ENCODE results near the gene SPACA5B.
"Not testable (repeated sequence)": the region's sequence is repeated elsewhere in the genome, so short reads cannot be mapped to it uniquely, and the experiment has no call there.

Gene SPACA5B

DNA sequence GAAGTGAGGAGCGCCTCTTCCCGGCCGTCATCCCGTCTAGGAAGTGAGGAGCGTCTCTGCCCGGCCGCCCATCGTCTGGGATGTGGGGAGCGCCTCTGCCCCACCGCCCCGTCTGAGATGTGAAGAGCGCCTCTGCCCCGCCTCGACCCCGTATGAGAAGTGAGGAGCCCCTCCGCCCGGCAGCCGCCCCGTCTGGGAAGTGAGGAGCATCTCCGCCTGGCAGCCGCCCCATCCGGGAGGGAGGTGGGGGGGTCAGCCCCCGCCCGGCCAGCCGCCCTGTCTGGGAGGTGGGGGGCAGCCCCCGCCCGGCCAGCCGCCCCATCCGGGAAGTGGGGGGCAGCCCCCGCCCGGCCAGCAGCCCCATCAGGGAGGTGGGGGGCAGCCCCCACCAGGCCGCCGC lies 8.7 kb downstream of the SPACA5B start:
- 94 to 96% methylated on average over 29 to 33 of the region's 33 CpGs for WGBS, 2 experiments
- not testable (repeated sequence) for H3K4me3 ChIP-seq (ENCODE audit: insufficient read depth, low read depth, low read length); H3K36me3 ChIP-seq (ENCODE audit: control insufficient read depth, insufficient read depth, low read length); H3K9me3 ChIP-seq (ENCODE audit: control insufficient read depth, low read length); H3K27ac ChIP-seq (ENCODE audit: insufficient read depth, low read depth, low read length, poor library complexity, severe bottlenecking); H3K4me1 ChIP-seq (ENCODE audit: control insufficient read depth, insufficient read depth, low read length); H3K27me3 ChIP-seq (ENCODE audit: control insufficient read depth, insufficient read depth, low read length, poor library complexity, severe bottlenecking)

DNA sequence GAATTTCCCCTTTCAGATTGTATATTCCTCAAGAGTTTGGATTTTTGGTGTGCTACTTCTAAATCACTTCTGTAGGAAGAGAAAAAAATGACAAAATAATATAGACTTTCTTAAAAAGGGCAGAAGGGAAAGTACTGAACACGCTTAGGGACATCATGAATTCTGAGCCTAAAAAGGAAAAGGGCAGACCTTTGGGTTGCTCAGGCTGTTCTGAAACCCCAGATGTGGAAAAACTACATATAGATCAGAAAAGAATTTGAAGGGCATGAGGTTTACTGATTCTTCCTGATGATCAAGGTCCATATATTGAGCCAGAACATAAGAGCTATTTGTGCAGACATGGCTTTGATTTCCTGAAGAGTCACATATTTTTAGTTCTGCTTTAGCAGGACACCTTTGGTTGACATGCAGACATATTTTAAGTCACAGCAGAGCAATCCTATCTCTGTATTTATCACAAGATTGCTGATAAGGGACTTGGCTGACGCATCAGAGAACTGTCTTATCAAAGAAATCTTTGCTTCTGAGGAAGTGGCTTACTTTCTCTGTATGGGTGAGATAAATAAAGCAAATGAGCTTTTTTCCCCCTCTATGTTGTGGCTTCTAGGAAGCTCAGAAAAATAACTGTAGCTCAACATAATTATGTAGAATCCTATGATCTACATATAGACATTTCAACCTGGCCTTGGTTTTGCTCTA lies 11.5 kb downstream of the SPACA5B start:
- H3K9me3 ChIP-seq (ENCODE audit: control insufficient read depth, low read length); H3K4me1 ChIP-seq (ENCODE audit: control insufficient read depth, insufficient read depth, low read length); H3K27me3 ChIP-seq (ENCODE audit: control insufficient read depth, insufficient read depth, low read length, poor library complexity, severe bottlenecking); H3K27ac ChIP-seq (ENCODE audit: insufficient read depth, low read depth, low read length, poor library complexity, severe bottlenecking); H3K4me3 ChIP-seq (ENCODE audit: insufficient read depth, low read depth, low read length); H3K36me3 ChIP-seq (ENCODE audit: control insufficient read depth, insufficient read depth, low read length): not testable (repeated sequence)
- WGBS, 2 experiments: no CpG with 5 or more reads among the region's 2 CpGs

DNA sequence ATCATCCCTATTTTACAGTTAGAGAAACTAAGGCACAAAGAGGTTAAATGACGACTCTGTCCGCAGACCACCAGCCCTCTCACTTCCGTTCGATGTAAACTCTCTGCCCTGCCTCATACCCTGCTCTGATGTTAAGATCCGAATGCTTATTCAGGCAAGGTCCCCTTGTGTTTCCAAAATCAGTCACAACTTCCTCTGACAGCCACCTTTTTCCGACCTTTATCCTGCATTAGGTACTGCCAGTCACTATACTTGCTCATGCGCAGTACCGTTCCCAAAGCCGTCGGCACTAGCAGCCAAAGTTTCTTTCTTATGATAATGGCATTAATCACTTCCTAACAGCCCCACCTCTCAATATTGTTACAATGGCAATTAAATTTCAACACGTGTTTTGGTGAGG lies 12.3 kb downstream of the SPACA5B start:
- H3K4me3 ChIP-seq (ENCODE audit: insufficient read depth, low read depth, low read length); H3K27me3 ChIP-seq (ENCODE audit: control insufficient read depth, insufficient read depth, low read length, poor library complexity, severe bottlenecking); H3K9me3 ChIP-seq (ENCODE audit: control insufficient read depth, low read length); H3K36me3 ChIP-seq (ENCODE audit: control insufficient read depth, insufficient read depth, low read length); H3K27ac ChIP-seq (ENCODE audit: insufficient read depth, low read depth, low read length, poor library complexity, severe bottlenecking); H3K4me1 ChIP-seq (ENCODE audit: control insufficient read depth, insufficient read depth, low read length): not testable (repeated sequence)
- 76 to 77% methylated on average over 11 of the region's 11 CpGs for WGBS, 2 experiments

DNA sequence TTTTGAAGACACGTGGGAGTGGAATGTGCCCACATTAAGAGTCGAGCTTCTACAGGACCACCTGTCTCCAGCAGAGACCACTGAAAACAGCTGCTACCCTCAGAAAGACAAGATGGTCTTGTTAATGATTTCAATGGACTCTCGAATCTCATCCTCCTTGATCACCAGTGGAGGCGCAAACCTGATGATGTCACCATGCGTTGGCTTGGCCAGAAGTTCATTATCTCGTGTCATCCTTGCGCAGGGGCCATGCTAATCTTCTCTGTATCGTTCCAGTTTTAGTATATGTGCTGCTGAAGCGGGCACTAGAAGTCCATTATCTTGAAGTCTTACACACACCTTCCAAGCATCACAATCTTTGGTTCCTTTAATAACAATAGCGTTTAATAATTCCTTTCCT lies 23.3 kb downstream of the SPACA5B start:
- Histone ChIP-seq H3K4me1 (ENCODE audit: control insufficient read depth, insufficient read depth, low read length) (no peaks in the 10 kb centered on the region), H3K4me3 (ENCODE audit: insufficient read depth, low read depth, low read length) (no peak overlapping the region), H3K36me3 (ENCODE audit: control insufficient read depth, insufficient read depth, low read length) (no peaks in the 10 kb centered on the region), H3K27me3 (ENCODE audit: control insufficient read depth, insufficient read depth, low read length, poor library complexity, severe bottlenecking) (no peaks in the 10 kb centered on the region), H3K27ac (ENCODE audit: insufficient read depth, low read depth, low read length, poor library complexity, severe bottlenecking) (no peak overlapping the region), H3K9me3 (ENCODE audit: control insufficient read depth, low read length) (no peaks in the 10 kb centered on the region)
- 94 to 97% methylated on average over 10 of the region's 10 CpGs for WGBS, 2 experiments

DNA sequence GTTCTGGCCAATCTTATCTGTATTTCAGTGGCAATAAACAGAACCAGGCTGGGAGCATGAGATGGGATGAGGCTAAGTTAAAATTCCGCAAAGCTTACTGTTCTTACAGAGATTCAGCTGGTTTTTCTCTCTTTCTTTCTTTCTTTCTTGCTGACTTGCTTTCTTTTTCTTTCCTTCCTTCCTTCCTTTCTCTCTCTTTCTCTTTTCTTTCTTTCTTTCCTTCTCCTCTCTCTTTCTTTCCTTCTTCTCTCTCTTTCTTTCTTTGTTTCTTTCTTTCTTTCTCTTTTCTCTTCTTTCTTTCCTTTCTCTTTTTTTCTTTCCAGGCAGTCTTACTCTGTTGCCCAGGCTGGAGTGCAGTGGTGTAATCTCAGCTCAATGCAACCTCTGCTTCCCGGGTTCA lies 24.4 kb downstream of the SPACA5B start:
- H3K27ac ChIP-seq (ENCODE audit: insufficient read depth, low read depth, low read length, poor library complexity, severe bottlenecking): no peak overlapping the region
- H3K27me3 ChIP-seq (ENCODE audit: control insufficient read depth, insufficient read depth, low read length, poor library complexity, severe bottlenecking): no peaks in the 10 kb centered on the region
- no peaks in the 10 kb centered on the region for H3K9me3 ChIP-seq (ENCODE audit: control insufficient read depth, low read length)
- H3K4me1 ChIP-seq (ENCODE audit: control insufficient read depth, insufficient read depth, low read length): no peaks in the 10 kb centered on the region
- H3K36me3 ChIP-seq (ENCODE audit: control insufficient read depth, insufficient read depth, low read length): no peaks in the 10 kb centered on the region
- WGBS, 2 experiments: 91 to 94% methylated on average over 2 of the region's 2 CpGs
- H3K4me3 ChIP-seq (ENCODE audit: insufficient read depth, low read depth, low read length): no peak overlapping the region

DNA sequence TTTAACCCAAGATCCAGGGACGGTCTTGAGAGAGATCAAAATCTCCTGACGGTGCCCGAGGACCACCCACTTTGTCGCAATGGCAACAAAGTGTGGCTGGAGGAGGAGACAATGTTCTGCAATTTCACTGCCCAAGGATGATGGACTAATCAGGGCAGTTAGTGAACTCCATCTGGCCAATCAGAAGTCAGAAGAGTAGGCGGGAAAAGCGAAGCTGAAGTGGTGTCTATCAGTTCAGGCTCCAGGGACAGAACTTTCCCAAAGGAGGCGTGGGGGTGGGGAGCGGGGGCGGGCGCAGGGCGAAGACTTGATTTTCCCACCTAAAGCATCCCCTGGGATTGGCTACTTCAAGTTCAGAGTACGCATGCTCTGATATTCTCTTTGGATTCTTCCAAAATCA lies 25.6 kb downstream of the SPACA5B start:
- Histone ChIP-seq H3K9me3 (ENCODE audit: control insufficient read depth, low read length) (no peaks in the 10 kb centered on the region), H3K36me3 (ENCODE audit: control insufficient read depth, insufficient read depth, low read length) (no peaks in the 10 kb centered on the region), H3K4me3 (ENCODE audit: insufficient read depth, low read depth, low read length) (no peak overlapping the region), H3K27me3 (ENCODE audit: control insufficient read depth, insufficient read depth, low read length, poor library complexity, severe bottlenecking) (no peaks in the 10 kb centered on the region), H3K27ac (ENCODE audit: insufficient read depth, low read depth, low read length, poor library complexity, severe bottlenecking) (no peak overlapping the region), H3K4me1 (ENCODE audit: control insufficient read depth, insufficient read depth, low read length) (no peaks in the 10 kb centered on the region)
- 92 to 97% methylated on average over 12 of the region's 12 CpGs for WGBS, 2 experiments

DNA sequence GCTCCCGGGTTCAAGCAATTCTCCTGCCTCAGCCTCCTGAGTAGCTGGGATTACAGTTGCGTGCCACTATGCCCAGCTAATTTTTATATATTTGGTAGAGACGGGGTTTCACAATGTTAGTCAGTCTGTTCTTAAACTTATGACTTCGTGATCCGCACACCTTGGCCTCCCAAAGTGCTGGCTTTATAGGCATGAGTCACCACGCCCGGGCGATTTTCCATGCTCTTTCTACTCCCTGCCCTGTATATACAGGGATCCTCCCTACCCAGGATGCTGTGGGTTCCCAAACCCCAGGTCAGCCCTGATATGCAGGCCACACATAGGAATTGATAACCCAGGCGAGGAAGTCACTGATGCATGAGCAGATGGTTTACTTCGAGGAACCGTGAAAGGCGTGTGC lies 34.8 kb downstream of the SPACA5B start:
- Histone ChIP-seq H3K4me3 (ENCODE audit: insufficient read depth, low read depth, low read length) (no peak overlapping the region), H3K4me1 (ENCODE audit: control insufficient read depth, insufficient read depth, low read length) (no peaks in the 10 kb centered on the region), H3K27ac (ENCODE audit: insufficient read depth, low read depth, low read length, poor library complexity, severe bottlenecking) (no peak overlapping the region), H3K36me3 (ENCODE audit: control insufficient read depth, insufficient read depth, low read length) (no peaks in the 10 kb centered on the region), H3K27me3 (ENCODE audit: control insufficient read depth, insufficient read depth, low read length, poor library complexity, severe bottlenecking) (no peaks in the 10 kb centered on the region), H3K9me3 (ENCODE audit: control insufficient read depth, low read length) (no peaks in the 10 kb centered on the region)
- WGBS, 2 experiments: 88 to 94% methylated on average over 12 of the region's 12 CpGs

DNA sequence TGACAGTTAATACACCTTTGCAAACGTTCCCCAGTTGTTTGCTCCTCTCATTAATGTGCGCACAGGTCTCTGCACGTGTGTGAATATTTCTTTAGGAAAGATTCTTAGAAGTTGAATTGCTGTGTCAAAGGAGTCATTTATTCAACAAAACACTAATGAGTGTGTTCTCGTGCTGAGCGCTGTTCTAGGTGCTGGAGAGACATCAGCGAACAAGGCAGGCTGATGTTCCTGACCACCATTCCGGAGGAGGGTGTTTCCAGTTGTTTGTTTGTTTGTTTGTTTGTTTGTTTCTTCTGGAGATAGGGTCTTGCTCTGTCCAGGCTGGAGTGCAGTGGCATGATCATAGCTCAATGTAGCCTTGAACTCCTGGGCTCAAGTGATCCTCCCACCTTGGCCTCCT lies 35.9 kb downstream of the SPACA5B start:
- WGBS, 2 experiments: 86 to 87% methylated on average over 4 of the region's 7 CpGs
- H3K4me1 ChIP-seq (ENCODE audit: control insufficient read depth, insufficient read depth, low read length): not testable (repeated sequence)

DNA sequence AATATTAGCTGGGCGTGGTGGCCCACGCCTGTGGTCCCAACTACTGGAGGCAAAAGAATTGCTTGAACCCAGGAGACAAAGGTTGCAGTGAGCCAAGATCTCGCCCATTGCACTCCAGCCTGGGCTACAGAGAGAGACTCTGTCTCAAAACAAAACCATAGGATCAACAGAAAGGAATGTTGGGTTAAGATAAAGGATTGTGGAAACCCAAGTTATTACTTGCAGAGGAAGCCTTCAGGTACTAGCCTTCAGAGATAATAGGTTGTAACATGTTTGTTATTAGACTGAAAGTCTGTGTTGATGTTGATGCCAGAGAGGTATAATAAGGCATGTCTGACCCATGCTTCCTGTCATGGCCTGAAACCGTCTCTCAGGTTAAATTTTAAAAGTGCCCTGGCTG lies 49.3 kb downstream of the SPACA5B start:
- no peaks in the 10 kb centered on the region for H3K27me3 ChIP-seq (ENCODE audit: control insufficient read depth, insufficient read depth, low read length, poor library complexity, severe bottlenecking)
- WGBS, 2 experiments: 89 to 96% methylated on average over 4 of the region's 4 CpGs
- H3K4me3 ChIP-seq (ENCODE audit: insufficient read depth, low read depth, low read length): no peak overlapping the region
- H3K9me3 ChIP-seq (ENCODE audit: control insufficient read depth, low read length): no peaks in the 10 kb centered on the region
- H3K4me1 ChIP-seq (ENCODE audit: control insufficient read depth, insufficient read depth, low read length): no peaks in the 10 kb centered on the region
- H3K27ac ChIP-seq (ENCODE audit: insufficient read depth, low read depth, low read length, poor library complexity, severe bottlenecking): no peak overlapping the region
- H3K36me3 ChIP-seq (ENCODE audit: control insufficient read depth, insufficient read depth, low read length): no peaks in the 10 kb centered on the region

More for the DNA sequence above, 35.9 kb downstream of the SPACA5B start:
- H3K27me3 ChIP-seq (ENCODE audit: control insufficient read depth, insufficient read depth, low read length, poor library complexity, severe bottlenecking); H3K36me3 ChIP-seq (ENCODE audit: control insufficient read depth, insufficient read depth, low read length); H3K27ac ChIP-seq (ENCODE audit: insufficient read depth, low read depth, low read length, poor library complexity, severe bottlenecking); H3K9me3 ChIP-seq (ENCODE audit: control insufficient read depth, low read length); H3K4me3 ChIP-seq (ENCODE audit: insufficient read depth, low read depth, low read length): not testable (repeated sequence)

DNA sequence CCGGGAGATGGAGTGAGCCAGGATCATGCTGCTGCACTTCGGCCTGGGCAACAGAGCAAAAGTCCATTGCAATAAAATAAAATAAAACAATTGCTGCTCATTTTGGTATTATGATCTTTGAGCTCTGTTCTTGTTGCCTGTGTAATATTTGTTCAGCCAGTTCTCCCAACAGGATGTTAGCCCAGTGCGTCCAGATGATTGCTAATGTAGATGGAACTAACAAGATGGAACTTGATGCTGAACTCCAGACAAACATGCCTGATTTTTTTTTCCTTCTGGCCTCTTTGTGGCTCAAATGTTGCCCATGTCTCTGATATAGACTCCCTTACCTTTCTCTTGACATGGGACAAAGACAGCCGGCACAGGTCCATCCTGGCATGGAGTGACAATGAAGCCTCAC lies 50.4 kb downstream of the SPACA5B start:
- H3K4me3 ChIP-seq (ENCODE audit: insufficient read depth, low read depth, low read length): no peak overlapping the region
- no peak overlapping the region for H3K27ac ChIP-seq (ENCODE audit: insufficient read depth, low read depth, low read length, poor library complexity, severe bottlenecking)
- no peaks in the 10 kb centered on the region for H3K27me3 ChIP-seq (ENCODE audit: control insufficient read depth, insufficient read depth, low read length, poor library complexity, severe bottlenecking)
- no peaks in the 10 kb centered on the region for H3K9me3 ChIP-seq (ENCODE audit: control insufficient read depth, low read length)
- WGBS, 2 experiments: 90 to 97% methylated on average over 4 of the region's 4 CpGs
- no peaks in the 10 kb centered on the region for H3K4me1 ChIP-seq (ENCODE audit: control insufficient read depth, insufficient read depth, low read length)
- H3K36me3 ChIP-seq (ENCODE audit: control insufficient read depth, insufficient read depth, low read length): no peaks in the 10 kb centered on the region

DNA sequence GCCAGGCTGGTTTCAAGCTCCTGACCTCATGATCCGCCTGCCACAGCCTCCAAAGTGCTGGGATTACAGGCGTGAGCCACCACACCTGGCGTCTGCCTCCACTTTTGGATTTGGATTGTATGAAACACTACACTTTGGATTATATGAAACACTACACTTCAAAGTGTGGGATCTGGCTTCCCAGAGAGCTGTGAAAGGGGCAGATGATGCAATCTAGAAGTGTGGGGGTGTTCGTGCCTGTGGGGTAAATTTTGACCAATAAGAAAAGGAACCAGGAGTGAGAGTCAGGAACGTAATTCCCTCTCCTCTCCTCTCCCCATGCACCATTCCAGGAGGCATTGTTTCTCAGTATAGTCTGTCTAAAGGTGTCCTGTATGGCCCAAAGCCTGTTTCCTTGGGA lies 51.5 kb downstream of the SPACA5B start:
- 82 to 100% methylated on average over 2 to 3 of the region's 5 CpGs for WGBS, 2 experiments
- not testable (repeated sequence) for H3K36me3 ChIP-seq (ENCODE audit: control insufficient read depth, insufficient read depth, low read length); H3K4me1 ChIP-seq (ENCODE audit: control insufficient read depth, insufficient read depth, low read length); H3K27me3 ChIP-seq (ENCODE audit: control insufficient read depth, insufficient read depth, low read length, poor library complexity, severe bottlenecking); H3K9me3 ChIP-seq (ENCODE audit: control insufficient read depth, low read length); H3K4me3 ChIP-seq (ENCODE audit: insufficient read depth, low read depth, low read length); H3K27ac ChIP-seq (ENCODE audit: insufficient read depth, low read depth, low read length, poor library complexity, severe bottlenecking)
